B cell (primary cell): ENCODE results near the gene GPR149.

ENCODE experiments used
- EZH2 ChIP-seq: IDR thresholded peaks from 2 replicates; pipeline ENCODE4 v1.6.1; 2012; ENCODE audit warnings: borderline replicate concordance, low read depth, mild to moderate bottlenecking, moderate library complexity, low read length; ENCODE audit not compliant: insufficient read depth, poor library complexity, severe bottlenecking
- TF ChIP-seq, protein P1 (sequence below): fragments of 200-600 bp; IDR thresholded peaks from one replicate; pipeline ENCODE4 v1.8.0; 2022; ENCODE audit warnings: antibody characterized with exemption, mild to moderate bottlenecking

DNA sequence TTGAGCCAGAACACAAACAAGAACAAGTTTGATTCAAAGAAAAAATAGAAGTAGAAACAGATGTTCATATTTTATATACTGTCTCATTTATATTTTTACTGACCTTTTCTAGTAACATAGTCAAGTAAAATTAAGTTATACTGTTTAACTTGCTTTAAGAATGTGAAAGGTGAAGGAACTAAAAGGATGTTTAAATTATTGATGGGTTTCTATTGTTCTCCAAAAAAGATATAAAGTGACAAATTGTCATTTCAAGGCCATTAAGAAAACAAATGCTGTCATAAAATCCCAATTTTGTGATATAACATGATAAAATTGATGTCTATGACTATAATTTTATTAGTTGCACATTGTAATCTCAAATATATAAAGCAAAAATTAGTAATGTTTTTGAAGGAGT, 7.3 kb downstream of the GPR149 start:
- TF ChIP-seq, protein P1, sequence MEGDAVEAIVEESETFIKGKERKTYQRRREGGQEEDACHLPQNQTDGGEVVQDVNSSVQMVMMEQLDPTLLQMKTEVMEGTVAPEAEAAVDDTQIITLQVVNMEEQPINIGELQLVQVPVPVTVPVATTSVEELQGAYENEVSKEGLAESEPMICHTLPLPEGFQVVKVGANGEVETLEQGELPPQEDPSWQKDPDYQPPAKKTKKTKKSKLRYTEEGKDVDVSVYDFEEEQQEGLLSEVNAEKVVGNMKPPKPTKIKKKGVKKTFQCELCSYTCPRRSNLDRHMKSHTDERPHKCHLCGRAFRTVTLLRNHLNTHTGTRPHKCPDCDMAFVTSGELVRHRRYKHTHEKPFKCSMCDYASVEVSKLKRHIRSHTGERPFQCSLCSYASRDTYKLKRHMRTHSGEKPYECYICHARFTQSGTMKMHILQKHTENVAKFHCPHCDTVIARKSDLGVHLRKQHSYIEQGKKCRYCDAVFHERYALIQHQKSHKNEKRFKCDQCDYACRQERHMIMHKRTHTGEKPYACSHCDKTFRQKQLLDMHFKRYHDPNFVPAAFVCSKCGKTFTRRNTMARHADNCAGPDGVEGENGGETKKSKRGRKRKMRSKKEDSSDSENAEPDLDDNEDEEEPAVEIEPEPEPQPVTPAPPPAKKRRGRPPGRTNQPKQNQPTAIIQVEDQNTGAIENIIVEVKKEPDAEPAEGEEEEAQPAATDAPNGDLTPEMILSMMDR, result no peak
- TF ChIP-seq EZH2, result no peak
